K562 (cell line): ENCODE data around the gene NUDT6. TPM values are rescaled to one million over a fixed set of nuclear protein-coding genes. Genes with fewer than 3 reads are reported as not detected.
A peak's percentile ranks its signal among the peaks of the same experiment; 100 is the strongest.

ENCODE experiments used
- BRD4 ChIP-seq: fragments of 200-600 bp; sonication (generic); IDR thresholded peaks from 2 replicates; pipeline ENCODE4 v1.6.1; 2017; ENCODE audit warnings: inconsistent platforms
- EP400 ChIP-seq: fragments of 450-650 bp; IDR thresholded peaks from 2 replicates; pipeline ENCODE4 v1.6.1; 2017; ENCODE audit warnings: antibody characterized with exemption, mild to moderate bottlenecking, moderate library complexity
- HMG20B ChIP-seq: fragments of 250-450 bp; sonication (Bioruptor Pico); IDR thresholded peaks from 2 replicates; pipeline ENCODE4 v1.5.0; 2021; ENCODE audit warnings: mild to moderate bottlenecking
- JUND ChIP-seq, 2 experiments: IDR thresholded peaks; 2 replicates in 1 of 2; 3 replicates in 1 of 2; pipeline ENCODE4 v1.6.1; 2011; ENCODE audit warnings: borderline replicate concordance in 2 of 2, low read depth in 2 of 2, low read length in 2 of 2, improper control_type of control experiment in 1 of 2, missing biosample characterization in 1 of 2, missing genetic modification characterization in 1 of 2, missing genetic modification reagents in 1 of 2
- MAFF ChIP-seq: IDR thresholded peaks from 2 replicates; pipeline ENCODE4 v1.6.1; 2012; ENCODE audit warnings: low read length, improper control_type of control experiment
- TAF1 ChIP-seq: IDR thresholded peaks from 2 replicates; pipeline ENCODE4 v1.6.1; 2011; ENCODE audit warnings: mild to moderate bottlenecking, low read length, moderate library complexity; ENCODE audit not compliant: insufficient read depth, control insufficient read depth, severe bottlenecking; ENCODE audit errors: extremely low read depth
- TAF15 ChIP-seq: fragments of 200-400 bp; formaldehyde crosslinking; IDR thresholded peaks from 2 replicates; pipeline ENCODE4 v1.6.1; 2017; ENCODE audit warnings: mild to moderate bottlenecking, low read depth, low read length, moderate library complexity
- XRCC5 ChIP-seq: fragments of 200-400 bp; formaldehyde crosslinking; IDR thresholded peaks from 2 replicates; pipeline ENCODE4 v1.6.1; 2017; ENCODE audit warnings: low read depth, mild to moderate bottlenecking, low read length
- ZBTB7A ChIP-seq: IDR thresholded peaks from 2 replicates; pipeline ENCODE4 v1.6.1; 2011; ENCODE audit warnings: low read depth, mild to moderate bottlenecking, low read length, moderate library complexity, borderline replicate concordance; ENCODE audit not compliant: control insufficient read depth
- ZNF217 ChIP-seq: sonication (generic); formaldehyde crosslinking; IDR thresholded peaks from 2 replicates; pipeline ENCODE4 v1.8.0; 2022; ENCODE audit warnings: mild to moderate bottlenecking, missing genetic modification reagents
- polyA plus RNA-seq, 8 experiments: library from polyadenylated mRNA; depleted of rRNA in 4 of 8; stranded (reverse) in 5 of 8; unstranded in 3 of 8; fragments of >200 nt; fragmentation: Nextera tagmentation in 2 of 8; fragmentation: Illumina TruSeq in 1 of 8; extraction: Ambion mirVana in 2 of 8; extraction: Trizol in 1 of 8; gene quantifications; 2 replicates each; pipeline versions ENCODE4 v1.2.1 to v1.2.3, GENCODE V29; 2011 to 2014; ENCODE audit warnings: inconsistent platforms in 1 of 8, missing spikeins in 1 of 8
- total RNA-seq, 7 experiments: library from RNA; depleted of rRNA in 6 of 7; stranded (reverse); fragments of >200 nt in 6 of 7; fragmentation: Illumina TruSeq in 2 of 7; extraction: Trizol in 2 of 7; gene quantifications; 2 replicates each; pipeline versions ENCODE4 v1.2.1 to v1.2.3, GENCODE V29; 2011 to 2021; ENCODE audit warnings: low replicate concordance in 1 of 7
- TF ChIP-seq, protein P1 (sequence below): sonication (generic); formaldehyde crosslinking; IDR thresholded peaks from 2 replicates; pipeline ENCODE4 v1.8.0; 2022; ENCODE audit warnings: missing genetic modification reagents, mild to moderate bottlenecking, moderate library complexity, borderline replicate concordance
- TF ChIP-seq, protein P2 (sequence below): sonication (generic); formaldehyde crosslinking; IDR thresholded peaks from 2 replicates; pipeline ENCODE4 v1.8.1; 2023; ENCODE audit warnings: mild to moderate bottlenecking, missing genetic modification reagents
- TF ChIP-seq, protein P3 (sequence below), 2 experiments: fragments of 450-650 bp; IDR thresholded peaks; 2 replicates each; pipeline ENCODE4 v1.6.1; 2018; ENCODE audit warnings: mild to moderate bottlenecking in 2 of 2, low read depth in 1 of 2; ENCODE audit not compliant: partially characterized antibody in 2 of 2
- TF ChIP-seq, protein P4 (sequence below): sonication (generic); formaldehyde crosslinking; IDR thresholded peaks from 2 replicates; pipeline ENCODE4 v1.8.0; 2023; ENCODE audit warnings: missing genetic modification reagents, mild to moderate bottlenecking, borderline replicate concordance

The NUDT6 gene
- total and polyA plus RNA-seq, 9 of the 15 experiments (the other 6 are each of a cell fraction or from before 2014, with no cell fraction given) = 9.4 to 18.1 (median 13.4) TPM

GRCh38 chr4:122922877-122923511 lies 597 bp upstream of the NUDT6 start (continued):
- TF ChIP-seq BRD4 = no peak
- peak; percentile 47; the same call in 1 of the 2 replicates for TF ChIP-seq JUND (IDR thresholded peaks at IDR 0.05; ENCODE audit: borderline replicate concordance, low read depth, low read length)
- TF ChIP-seq JUND (tag; IDR thresholded peaks at IDR 0.05; ENCODE audit: borderline replicate concordance, low read depth, low read length) = peak; percentile 42; the same call in 1 of the 3 replicates
- TF ChIP-seq, protein P1, sequence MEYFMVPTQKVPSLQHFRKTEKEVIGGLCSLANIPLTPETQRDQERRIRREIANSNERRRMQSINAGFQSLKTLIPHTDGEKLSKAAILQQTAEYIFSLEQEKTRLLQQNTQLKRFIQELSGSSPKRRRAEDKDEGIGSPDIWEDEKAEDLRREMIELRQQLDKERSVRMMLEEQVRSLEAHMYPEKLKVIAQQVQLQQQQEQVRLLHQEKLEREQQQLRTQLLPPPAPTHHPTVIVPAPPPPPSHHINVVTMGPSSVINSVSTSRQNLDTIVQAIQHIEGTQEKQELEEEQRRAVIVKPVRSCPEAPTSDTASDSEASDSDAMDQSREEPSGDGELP = peak; percentile 98
- TF ChIP-seq, protein P2, sequence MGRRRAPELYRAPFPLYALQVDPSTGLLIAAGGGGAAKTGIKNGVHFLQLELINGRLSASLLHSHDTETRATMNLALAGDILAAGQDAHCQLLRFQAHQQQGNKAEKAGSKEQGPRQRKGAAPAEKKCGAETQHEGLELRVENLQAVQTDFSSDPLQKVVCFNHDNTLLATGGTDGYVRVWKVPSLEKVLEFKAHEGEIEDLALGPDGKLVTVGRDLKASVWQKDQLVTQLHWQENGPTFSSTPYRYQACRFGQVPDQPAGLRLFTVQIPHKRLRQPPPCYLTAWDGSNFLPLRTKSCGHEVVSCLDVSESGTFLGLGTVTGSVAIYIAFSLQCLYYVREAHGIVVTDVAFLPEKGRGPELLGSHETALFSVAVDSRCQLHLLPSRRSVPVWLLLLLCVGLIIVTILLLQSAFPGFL = 0 out of 2 replicates have a peak, but pooled peaks have one; percentile 82
- no peak for TF ChIP-seq XRCC5
- TF ChIP-seq, protein P3, sequence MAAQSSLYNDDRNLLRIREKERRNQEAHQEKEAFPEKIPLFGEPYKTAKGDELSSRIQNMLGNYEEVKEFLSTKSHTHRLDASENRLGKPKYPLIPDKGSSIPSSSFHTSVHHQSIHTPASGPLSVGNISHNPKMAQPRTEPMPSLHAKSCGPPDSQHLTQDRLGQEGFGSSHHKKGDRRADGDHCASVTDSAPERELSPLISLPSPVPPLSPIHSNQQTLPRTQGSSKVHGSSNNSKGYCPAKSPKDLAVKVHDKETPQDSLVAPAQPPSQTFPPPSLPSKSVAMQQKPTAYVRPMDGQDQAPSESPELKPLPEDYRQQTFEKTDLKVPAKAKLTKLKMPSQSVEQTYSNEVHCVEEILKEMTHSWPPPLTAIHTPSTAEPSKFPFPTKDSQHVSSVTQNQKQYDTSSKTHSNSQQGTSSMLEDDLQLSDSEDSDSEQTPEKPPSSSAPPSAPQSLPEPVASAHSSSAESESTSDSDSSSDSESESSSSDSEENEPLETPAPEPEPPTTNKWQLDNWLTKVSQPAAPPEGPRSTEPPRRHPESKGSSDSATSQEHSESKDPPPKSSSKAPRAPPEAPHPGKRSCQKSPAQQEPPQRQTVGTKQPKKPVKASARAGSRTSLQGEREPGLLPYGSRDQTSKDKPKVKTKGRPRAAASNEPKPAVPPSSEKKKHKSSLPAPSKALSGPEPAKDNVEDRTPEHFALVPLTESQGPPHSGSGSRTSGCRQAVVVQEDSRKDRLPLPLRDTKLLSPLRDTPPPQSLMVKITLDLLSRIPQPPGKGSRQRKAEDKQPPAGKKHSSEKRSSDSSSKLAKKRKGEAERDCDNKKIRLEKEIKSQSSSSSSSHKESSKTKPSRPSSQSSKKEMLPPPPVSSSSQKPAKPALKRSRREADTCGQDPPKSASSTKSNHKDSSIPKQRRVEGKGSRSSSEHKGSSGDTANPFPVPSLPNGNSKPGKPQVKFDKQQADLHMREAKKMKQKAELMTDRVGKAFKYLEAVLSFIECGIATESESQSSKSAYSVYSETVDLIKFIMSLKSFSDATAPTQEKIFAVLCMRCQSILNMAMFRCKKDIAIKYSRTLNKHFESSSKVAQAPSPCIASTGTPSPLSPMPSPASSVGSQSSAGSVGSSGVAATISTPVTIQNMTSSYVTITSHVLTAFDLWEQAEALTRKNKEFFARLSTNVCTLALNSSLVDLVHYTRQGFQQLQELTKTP (IDR thresholded peaks at IDR 0.05; ENCODE audit: low read depth in 1 of 2, partially characterized antibody in 2 of 2) = peak; percentile 48 to 76
- peak; percentile 85 for TF ChIP-seq ZBTB7A
- 0 out of 2 replicates have a peak, but pooled peaks have one; percentile 4 for TF ChIP-seq MAFF
- no peak for TF ChIP-seq ZNF217
- TF ChIP-seq, protein P4, sequence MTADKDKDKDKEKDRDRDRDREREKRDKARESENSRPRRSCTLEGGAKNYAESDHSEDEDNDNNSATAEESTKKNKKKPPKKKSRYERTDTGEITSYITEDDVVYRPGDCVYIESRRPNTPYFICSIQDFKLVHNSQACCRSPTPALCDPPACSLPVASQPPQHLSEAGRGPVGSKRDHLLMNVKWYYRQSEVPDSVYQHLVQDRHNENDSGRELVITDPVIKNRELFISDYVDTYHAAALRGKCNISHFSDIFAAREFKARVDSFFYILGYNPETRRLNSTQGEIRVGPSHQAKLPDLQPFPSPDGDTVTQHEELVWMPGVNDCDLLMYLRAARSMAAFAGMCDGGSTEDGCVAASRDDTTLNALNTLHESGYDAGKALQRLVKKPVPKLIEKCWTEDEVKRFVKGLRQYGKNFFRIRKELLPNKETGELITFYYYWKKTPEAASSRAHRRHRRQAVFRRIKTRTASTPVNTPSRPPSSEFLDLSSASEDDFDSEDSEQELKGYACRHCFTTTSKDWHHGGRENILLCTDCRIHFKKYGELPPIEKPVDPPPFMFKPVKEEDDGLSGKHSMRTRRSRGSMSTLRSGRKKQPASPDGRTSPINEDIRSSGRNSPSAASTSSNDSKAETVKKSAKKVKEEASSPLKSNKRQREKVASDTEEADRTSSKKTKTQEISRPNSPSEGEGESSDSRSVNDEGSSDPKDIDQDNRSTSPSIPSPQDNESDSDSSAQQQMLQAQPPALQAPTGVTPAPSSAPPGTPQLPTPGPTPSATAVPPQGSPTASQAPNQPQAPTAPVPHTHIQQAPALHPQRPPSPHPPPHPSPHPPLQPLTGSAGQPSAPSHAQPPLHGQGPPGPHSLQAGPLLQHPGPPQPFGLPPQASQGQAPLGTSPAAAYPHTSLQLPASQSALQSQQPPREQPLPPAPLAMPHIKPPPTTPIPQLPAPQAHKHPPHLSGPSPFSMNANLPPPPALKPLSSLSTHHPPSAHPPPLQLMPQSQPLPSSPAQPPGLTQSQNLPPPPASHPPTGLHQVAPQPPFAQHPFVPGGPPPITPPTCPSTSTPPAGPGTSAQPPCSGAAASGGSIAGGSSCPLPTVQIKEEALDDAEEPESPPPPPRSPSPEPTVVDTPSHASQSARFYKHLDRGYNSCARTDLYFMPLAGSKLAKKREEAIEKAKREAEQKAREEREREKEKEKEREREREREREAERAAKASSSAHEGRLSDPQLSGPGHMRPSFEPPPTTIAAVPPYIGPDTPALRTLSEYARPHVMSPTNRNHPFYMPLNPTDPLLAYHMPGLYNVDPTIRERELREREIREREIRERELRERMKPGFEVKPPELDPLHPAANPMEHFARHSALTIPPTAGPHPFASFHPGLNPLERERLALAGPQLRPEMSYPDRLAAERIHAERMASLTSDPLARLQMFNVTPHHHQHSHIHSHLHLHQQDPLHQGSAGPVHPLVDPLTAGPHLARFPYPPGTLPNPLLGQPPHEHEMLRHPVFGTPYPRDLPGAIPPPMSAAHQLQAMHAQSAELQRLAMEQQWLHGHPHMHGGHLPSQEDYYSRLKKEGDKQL (CRISPR knock-in tag) = no peak
- TF ChIP-seq TAF15 = no peak
- TF ChIP-seq TAF1 = peak; percentile 59
- TF ChIP-seq EP400 = peak; percentile 85
- TF ChIP-seq HMG20B (CRISPR knock-in tag) = no peak
